SU-DHL-6 (cell line): ENCODE measurements around the gene DIP2C.

ENCODE experiments used
- H2AFZ ChIP-seq: fragments of 200-600 bp; sonication (generic); 2 replicates; pipeline ENCODE4 v1.6.1; 2014; ENCODE audit warnings: low read depth, mild to moderate bottlenecking, moderate library complexity, mixed read lengths, antibody characterized with exemption, low read length; ENCODE audit not compliant: severe bottlenecking
- H3F3A ChIP-seq: fragments of 200-600 bp; shearing (Covaris generic); 2 replicates; pipeline ENCODE4 v1.6.0; 2016; ENCODE audit warnings: antibody characterized with exemption, mild to moderate bottlenecking; ENCODE audit not compliant: insufficient read depth
- H3K27ac ChIP-seq: fragments of 200-600 bp; sonication (generic); 2 replicates; pipeline ENCODE4 v1.5.1; 2016; ENCODE audit warnings: low read depth, mild to moderate bottlenecking, low read length, moderate library complexity, mixed read lengths
- H3K27me3 ChIP-seq: fragments of 200-600 bp; sonication (generic), shearing (Covaris generic); 2 replicates; pipeline ENCODE4 v1.6.0; 2014; ENCODE audit warnings: mild to moderate bottlenecking, low read length
- H3K36me3 ChIP-seq: fragments of 200-600 bp; sonication (generic); 2 replicates; pipeline ENCODE4 v1.6.1; 2014; ENCODE audit warnings: mild to moderate bottlenecking, low read length, mixed read lengths
- H3K4me2 ChIP-seq: fragments of 300-600, 200-600 bp; shearing (Covaris generic), sonication (generic); 2 replicates; pipeline ENCODE4 v1.6.0; 2014; ENCODE audit warnings: low read length, low read depth, mild to moderate bottlenecking; ENCODE audit not compliant: poor library complexity, severe bottlenecking
- H3K4me3 ChIP-seq: fragments of 200-600 bp; sonication (generic); 2 replicates; pipeline ENCODE4 v1.5.1; 2014; ENCODE audit warnings: antibody characterized with exemption, low read length, mild to moderate bottlenecking, mixed read lengths; ENCODE audit not compliant: insufficient read depth, poor library complexity, severe bottlenecking
- H3K79me2 ChIP-seq: fragments of 200-600 bp; sonication (generic); 2 replicates; pipeline ENCODE4 v1.6.1; 2014; ENCODE audit warnings: mild to moderate bottlenecking, low read length, moderate library complexity; ENCODE audit not compliant: insufficient read depth
- H3K9ac ChIP-seq: fragments of 200-600 bp; sonication (generic); 2 replicates; pipeline ENCODE4 v1.7.0; 2014; ENCODE audit warnings: mild to moderate bottlenecking, low read length
- H3K9me2 ChIP-seq: fragments of 200-600 bp; sonication (generic); replicated peaks from 2 replicates; pipeline ENCODE4 v1.6.1; 2014; ENCODE audit warnings: low read length; ENCODE audit not compliant: insufficient read depth
- H3K9me3 ChIP-seq: fragments of 200-600 bp; sonication (generic); 2 replicates; pipeline ENCODE4 v1.6.1; 2014; ENCODE audit warnings: low read length, mixed read lengths; ENCODE audit not compliant: insufficient read depth
- H4K20me1 ChIP-seq: fragments of 200-600 bp; sonication (generic); 2 replicates; pipeline ENCODE4 v1.6.1; 2014; ENCODE audit warnings: low read depth, mild to moderate bottlenecking, antibody characterized with exemption, low read length, moderate library complexity, mixed read lengths
- EZH2phosphoT487 ChIP-seq: fragments of 200-600 bp; sonication (generic), shearing (Covaris generic); conservative IDR thresholded peaks from 2 replicates; pipeline ENCODE4 v1.6.1; 2018; ENCODE audit warnings: mild to moderate bottlenecking, antibody characterized with exemption, low read length, moderate library complexity, mixed read lengths
- TF ChIP-seq, protein P1 (sequence below): fragments of 200-600 bp; sonication (generic); IDR thresholded peaks from one replicate; pipeline ENCODE4 v1.5.1; 2017; ENCODE audit warnings: antibody characterized with exemption, mild to moderate bottlenecking, low read length, moderate library complexity; ENCODE audit not compliant: insufficient read depth, poor library complexity, severe bottlenecking

Gene DIP2C

DNA sequence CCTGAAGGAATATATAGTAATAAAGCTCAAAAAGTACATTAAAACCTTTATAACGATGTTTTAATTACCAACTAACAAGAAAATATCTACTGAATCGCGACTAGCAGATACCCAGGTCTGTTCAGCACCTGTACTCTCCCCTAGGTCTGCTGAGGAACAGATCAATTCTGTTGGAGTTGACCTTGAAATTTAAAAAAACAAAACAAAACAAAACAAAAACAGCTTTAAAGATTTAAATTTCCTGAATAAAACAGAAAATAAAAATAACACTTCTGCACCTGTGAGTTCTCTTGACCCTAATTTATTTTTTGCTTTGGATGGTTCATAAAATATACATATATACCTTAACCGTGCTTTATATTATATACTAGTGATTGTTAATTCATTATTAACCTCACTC, 24.6 kb downstream of the DIP2C start:
- no peak overlapping the region for H3K4me2 ChIP-seq
- H3F3A ChIP-seq, result no peaks in the 10 kb centered on the region
- no peaks in the 10 kb centered on the region for H3K36me3 ChIP-seq
- H3K9me2 ChIP-seq, result no peaks in the 10 kb centered on the region
- H3K27ac ChIP-seq, result no peak overlapping the region
- TF ChIP-seq, protein P1, sequence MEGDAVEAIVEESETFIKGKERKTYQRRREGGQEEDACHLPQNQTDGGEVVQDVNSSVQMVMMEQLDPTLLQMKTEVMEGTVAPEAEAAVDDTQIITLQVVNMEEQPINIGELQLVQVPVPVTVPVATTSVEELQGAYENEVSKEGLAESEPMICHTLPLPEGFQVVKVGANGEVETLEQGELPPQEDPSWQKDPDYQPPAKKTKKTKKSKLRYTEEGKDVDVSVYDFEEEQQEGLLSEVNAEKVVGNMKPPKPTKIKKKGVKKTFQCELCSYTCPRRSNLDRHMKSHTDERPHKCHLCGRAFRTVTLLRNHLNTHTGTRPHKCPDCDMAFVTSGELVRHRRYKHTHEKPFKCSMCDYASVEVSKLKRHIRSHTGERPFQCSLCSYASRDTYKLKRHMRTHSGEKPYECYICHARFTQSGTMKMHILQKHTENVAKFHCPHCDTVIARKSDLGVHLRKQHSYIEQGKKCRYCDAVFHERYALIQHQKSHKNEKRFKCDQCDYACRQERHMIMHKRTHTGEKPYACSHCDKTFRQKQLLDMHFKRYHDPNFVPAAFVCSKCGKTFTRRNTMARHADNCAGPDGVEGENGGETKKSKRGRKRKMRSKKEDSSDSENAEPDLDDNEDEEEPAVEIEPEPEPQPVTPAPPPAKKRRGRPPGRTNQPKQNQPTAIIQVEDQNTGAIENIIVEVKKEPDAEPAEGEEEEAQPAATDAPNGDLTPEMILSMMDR, result no peak
- TF ChIP-seq EZH2phosphoT487, result no peak
- no peaks in the 10 kb centered on the region for H4K20me1 ChIP-seq
- H3K4me3 ChIP-seq, result no peak overlapping the region
- H2AFZ ChIP-seq, result no peak overlapping the region
- no peaks in the 10 kb centered on the region for H3K79me2 ChIP-seq
- H3K27me3 ChIP-seq, result no peaks in the 10 kb centered on the region
- H3K9me3 ChIP-seq, result peaks cover 9% of the 10 kb centered on the region; the same call in 1 of the 2 replicates
- H3K9ac ChIP-seq, result no peak overlapping the region

DNA sequence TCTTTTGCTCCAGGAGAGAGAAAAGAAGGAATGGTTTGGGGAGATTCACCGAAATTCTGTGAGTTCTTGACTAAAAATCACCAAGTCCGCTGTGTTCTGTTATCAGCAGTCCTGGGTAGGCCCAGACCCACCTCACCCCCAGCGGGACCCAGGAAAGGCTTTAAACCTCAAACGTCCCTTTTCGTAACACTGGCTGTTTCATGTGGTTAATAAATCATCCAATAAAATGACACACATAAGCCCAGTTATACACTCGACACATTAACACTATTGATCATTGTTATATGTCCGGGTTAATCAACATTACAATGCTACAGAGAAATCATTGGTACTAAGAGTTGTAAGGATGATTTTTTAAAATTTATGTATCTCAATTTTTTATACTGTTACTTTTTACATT, 25.2 kb downstream of the DIP2C start:
- H3K4me3 ChIP-seq, result no peak overlapping the region
- H2AFZ ChIP-seq, result no peak overlapping the region
- no peak overlapping the region for H3K4me2 ChIP-seq
- H3K27ac ChIP-seq, result no peak overlapping the region
- no peak overlapping the region for H3K9ac ChIP-seq
- no peak for TF ChIP-seq EZH2phosphoT487
- TF ChIP-seq, protein P1, result no peak
- H3K9me3 ChIP-seq, result peaks cover 9% of the 10 kb centered on the region; the same call in 1 of the 2 replicates
- H4K20me1 ChIP-seq, result no peaks in the 10 kb centered on the region
- no peaks in the 10 kb centered on the region for H3K36me3 ChIP-seq
- H3F3A ChIP-seq, result no peaks in the 10 kb centered on the region
- no peaks in the 10 kb centered on the region for H3K9me2 ChIP-seq
- no peaks in the 10 kb centered on the region for H3K27me3 ChIP-seq
- H3K79me2 ChIP-seq, result no peaks in the 10 kb centered on the region

DNA sequence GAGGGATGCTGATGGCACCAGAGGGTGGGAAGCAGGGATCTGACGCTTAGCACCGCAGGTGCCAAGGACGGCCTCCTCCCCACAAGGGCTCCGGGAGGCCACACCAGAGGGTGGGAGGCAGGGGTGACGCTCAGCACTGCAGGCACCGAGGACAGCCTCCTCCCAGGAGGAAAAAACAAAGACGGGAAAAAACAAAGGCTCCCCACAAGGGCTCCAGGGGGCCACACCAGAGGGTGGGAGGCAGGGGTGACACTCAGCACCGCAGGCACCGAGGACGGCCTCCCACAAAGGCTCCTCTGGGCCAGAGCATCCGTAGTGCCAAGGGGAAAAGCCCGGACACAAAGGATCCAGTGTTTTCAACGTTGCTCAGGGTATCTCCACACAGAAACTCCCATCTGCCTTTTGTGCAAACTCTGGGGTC, 25.6 kb downstream of the DIP2C start:
- Histone ChIP-seq H4K20me1 (no peaks in the 10 kb centered on the region), H3K4me3 (no peak overlapping the region), H3K27me3 (no peaks in the 10 kb centered on the region), H3F3A (no peaks in the 10 kb centered on the region), H3K9ac (no peak overlapping the region), H3K36me3 (no peaks in the 10 kb centered on the region), H3K4me2 (no peak overlapping the region), H2AFZ (no peak overlapping the region), H3K79me2 (no peaks in the 10 kb centered on the region), H3K9me2 (no peaks in the 10 kb centered on the region), H3K9me3 (peaks cover 9% of the 10 kb centered on the region; the same call in 1 of the 2 replicates), H3K27ac (no peak overlapping the region)
- no peak for TF ChIP-seq EZH2phosphoT487
- TF ChIP-seq, protein P1, result no peak
